Kidney glomerular epithelial cell (primary cell): ENCODE data around the gene PSMD5.
A peak's percentile ranks its signal among the peaks of the same experiment; 100 is the strongest.

Experiments
- DNase-seq: peaks from one replicate; lab custom pipeline; 2025; lab: John Stamatoyannopoulos, UW

The PSMD5 gene

GRCh38 chr9:120855827-120856670, 13.3 kb upstream of the PSMD5 start:
- no peak for DNase-seq

DNA sequence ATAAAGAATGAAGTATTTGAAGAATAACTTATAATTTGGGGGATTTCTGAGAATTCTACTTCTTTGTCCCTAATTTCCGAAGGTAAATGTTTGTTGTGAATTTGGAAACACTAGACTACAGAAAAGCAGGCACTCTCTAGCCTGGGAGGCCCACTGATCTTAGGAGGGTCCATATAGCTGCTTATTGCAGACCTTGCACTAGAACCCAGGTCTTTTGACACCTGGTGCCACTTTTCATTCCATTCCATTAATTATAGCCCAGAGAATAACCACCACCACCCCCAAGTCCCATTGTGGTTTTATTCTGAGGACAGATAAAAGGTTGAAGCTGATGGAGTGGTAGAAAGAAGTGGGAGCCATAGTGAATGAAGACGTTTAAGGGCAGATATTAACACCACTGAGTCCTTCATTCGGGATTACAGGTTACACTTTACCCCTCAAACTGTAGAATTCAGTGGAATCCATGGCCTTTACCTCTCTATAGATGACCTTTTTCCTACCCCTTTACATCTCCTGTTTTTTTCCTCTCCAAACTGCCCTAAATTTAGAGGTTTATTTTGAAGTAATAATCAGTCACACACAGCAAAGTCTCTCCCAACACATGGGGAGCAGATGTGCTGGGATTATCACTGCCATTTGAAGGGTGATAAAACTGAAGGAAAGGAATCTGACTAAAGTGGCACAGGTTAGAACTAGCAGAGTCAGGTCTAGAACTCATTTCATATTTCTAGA, 12.0 kb upstream of the PSMD5 start:
- DNase-seq: no peak

DNA sequence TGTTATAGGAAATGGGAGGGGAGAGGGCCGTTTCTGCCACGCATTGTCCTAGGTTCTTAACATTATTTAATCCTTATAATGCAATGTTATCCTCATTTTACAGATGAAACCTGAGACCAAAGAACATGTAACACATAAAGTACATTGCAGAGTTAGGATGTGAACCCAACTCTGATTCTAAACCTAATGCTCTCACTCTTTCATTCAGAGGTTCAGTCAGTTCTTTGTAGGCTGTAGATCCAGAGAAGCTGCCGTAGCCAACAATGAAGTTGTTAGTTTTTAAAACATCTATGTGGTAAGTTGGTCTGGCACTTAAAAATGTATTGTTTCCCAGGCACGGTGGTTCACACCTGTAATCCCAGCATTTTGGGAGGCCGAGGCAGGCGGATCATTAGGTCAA, 10.5 kb upstream of the PSMD5 start:
- no peak for DNase-seq

GRCh38 chr9:120852240-120853010, 9.7 kb upstream of the PSMD5 start:
- peak; percentile 94 for DNase-seq

DNA sequence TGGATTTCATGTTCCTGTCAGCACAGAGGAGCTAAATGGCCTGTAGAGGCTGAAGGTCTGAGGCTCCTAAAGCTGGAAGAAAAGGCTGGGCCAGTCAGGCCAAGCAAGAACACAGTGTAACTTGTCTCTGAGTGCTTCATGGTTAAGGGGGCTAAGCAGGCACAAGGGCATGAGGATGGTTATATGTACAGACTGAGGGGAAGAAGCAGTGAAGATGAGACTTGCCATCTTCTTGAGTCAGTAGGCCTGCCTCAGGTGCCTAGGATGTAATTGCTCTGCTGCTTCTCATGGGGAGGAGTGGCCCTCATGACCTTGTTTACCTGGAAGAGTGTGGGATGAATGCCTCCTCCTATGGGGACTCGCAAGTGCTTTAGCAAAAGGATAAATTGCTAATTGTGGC, 8.7 kb upstream of the PSMD5 start:
- DNase-seq: no peak

DNA sequence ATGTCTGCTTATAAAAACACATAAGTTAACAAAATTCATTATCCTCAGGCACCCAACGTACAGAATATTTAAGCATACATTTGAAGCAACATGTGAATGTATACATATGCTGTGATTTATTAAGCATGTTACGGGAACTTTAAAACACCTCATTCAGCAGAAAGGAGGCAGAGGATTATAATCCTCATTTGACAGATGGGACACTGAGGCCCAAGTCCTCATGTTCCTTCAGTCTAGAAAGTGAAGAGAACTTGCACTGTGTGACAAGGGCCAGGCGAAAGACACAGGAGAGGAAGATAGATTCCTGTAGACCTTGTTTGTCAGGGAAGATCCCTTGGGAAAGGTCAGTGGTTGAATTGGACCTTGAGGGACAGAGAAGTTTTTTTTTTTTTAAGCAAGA, 7.6 kb upstream of the PSMD5 start:
- DNase-seq: no peak

- DNase-seq: no peak
Measured at GRCh38 chr9:120846906-120847305, 4.2 kb upstream of the PSMD5 start.

GRCh38 chr9:120846251-120846889, 3.6 kb upstream of the PSMD5 start:
- DNase-seq: no peak

DNA sequence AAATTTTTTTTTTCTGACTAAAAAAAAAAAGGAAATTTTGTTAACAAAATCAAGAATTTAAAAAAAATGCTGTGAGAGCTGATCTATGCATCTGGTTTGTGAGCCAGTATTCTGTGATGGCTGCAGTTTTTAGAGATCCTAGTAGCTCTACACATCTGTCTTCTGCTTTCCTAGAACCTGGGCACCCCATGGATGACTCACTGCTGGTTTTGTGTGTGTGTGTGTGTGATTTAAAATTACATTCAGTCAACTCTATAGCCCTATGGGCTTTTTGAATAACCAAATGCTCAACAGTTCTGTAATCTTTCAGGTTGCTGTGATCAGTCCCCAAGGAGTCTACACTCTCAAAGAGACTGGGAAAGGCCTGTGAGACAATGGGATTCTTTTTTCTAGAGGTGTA, 2.5 kb upstream of the PSMD5 start:
- DNase-seq: no peak

DNA sequence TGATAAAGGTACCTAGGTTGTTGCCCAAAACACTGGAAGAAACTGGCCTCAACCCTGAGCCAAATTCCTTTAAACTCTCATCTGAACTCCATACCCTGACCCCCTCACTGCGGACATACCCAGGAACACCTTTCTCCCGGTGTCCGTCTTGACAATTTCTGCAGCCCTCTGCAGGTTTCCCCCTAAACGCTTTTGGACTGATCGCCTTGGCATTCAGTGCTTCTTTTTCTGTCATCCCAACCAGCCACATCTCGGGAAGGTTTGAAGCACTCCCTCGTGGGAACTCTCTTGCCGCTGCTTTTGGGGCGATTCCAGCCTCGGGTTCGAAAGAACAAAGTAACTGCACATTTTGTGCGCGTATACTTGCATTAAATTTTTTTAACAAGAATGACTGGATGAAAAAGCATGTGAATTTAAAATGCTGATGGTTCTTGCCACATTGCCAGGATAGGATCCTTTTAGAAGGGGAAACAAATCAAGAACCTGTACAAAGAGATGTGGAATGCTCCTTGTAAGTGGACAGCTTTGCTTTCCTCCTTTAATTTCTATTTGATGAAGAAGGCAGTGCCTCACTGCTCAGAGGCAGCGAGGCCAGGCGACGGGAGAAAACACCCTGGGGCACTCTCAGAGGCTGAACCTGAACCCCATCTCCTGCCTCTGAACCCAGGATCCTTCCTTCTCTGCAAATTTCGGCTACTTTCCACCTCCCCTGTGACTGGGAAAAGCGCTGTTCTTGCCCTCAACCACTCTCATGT, 615 bp downstream of the PSMD5 start:
- no peak for DNase-seq

- DNase-seq: peak; percentile 52
Measured at GRCh38 chr9:120839146-120839545, 3.6 kb downstream of the PSMD5 start.

GRCh38 chr9:120837921-120838320, 4.8 kb downstream of the PSMD5 start:
- DNase-seq: no peak

GRCh38 chr9:120833325-120833724, 9.4 kb downstream of the PSMD5 start:
- no peak for DNase-seq

GRCh38 chr9:120832807-120833206, 9.9 kb downstream of the PSMD5 start:
- no peak for DNase-seq

DNA sequence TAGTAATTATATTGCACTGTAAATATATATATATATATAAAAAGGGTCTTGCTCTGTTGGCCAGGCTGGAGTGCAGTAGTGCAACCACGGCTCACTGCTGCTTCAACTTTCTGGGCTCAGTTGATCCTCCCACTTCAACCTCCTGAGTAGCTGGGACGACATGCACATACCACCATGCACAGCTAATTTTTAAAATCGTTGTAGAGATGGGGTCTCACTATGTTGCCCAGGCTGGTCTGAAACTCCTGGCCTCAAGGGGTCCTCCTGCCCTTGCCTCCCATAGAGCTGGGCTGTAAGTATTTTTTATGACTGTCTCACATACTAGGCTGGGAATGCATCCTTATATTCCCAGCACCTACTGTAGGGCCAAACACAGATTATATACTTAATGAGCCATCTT, 11.9 kb downstream of the PSMD5 start:
- no peak for DNase-seq

GRCh38 chr9:120830151-120830550, 12.6 kb downstream of the PSMD5 start:
- DNase-seq: no peak

- no peak for DNase-seq
Measured at GRCh38 chr9:120829650-120830049, 13.1 kb downstream of the PSMD5 start.

GRCh38 chr9:120820095-120820494, 22.6 kb downstream of the PSMD5 start:
- DNase-seq: no peak

DNA sequence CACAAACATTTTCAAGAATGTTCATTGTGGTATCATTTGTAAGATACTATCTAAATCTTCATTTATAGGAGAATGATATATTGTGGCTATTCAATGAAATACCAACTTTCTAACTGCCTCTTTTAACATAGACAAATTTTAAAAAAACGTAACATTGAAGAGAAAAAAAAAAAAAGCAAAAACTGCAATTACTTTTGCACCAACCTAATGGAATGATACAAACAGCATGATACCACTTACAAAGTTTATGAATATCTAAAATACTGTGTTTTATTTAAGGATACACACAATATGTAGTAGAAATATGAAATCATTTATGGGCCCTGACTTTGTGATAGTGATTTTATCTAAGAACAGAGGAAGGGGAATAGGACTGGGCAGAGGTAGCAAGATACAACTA, 24.1 kb downstream of the PSMD5 start:
- DNase-seq: no peak

DNA sequence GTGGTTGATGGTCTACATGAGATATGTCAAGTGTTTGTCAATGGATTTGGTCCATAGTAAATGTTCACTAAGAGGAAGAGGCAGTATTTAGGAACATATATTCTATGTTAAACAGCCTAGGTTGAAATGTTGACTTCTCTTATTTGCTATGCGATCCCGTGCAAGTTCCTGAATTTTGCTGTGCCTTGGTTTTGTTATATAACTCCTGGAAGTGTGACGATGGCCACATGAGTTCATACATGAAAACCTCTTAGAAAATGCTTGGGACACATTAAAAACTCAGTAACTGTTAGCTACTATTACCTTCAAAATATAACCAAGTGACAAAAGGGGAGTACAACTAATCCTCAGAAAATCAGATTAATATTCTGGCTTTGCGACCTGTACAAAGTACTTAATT, 27.6 kb downstream of the PSMD5 start:
- no peak for DNase-seq

- no peak for DNase-seq
Measured at GRCh38 chr9:120808931-120809330, 33.8 kb downstream of the PSMD5 start.
